ENCODE data around the gene NHLRC2. TPM values are rescaled to one million over a fixed set of nuclear protein-coding genes. Genes with fewer than 3 reads are reported as not detected.

The NHLRC2 gene
- total and polyA plus RNA-seq, 12 donors, result 6.7 to 98.0 (median 71.2) TPM

DNA sequence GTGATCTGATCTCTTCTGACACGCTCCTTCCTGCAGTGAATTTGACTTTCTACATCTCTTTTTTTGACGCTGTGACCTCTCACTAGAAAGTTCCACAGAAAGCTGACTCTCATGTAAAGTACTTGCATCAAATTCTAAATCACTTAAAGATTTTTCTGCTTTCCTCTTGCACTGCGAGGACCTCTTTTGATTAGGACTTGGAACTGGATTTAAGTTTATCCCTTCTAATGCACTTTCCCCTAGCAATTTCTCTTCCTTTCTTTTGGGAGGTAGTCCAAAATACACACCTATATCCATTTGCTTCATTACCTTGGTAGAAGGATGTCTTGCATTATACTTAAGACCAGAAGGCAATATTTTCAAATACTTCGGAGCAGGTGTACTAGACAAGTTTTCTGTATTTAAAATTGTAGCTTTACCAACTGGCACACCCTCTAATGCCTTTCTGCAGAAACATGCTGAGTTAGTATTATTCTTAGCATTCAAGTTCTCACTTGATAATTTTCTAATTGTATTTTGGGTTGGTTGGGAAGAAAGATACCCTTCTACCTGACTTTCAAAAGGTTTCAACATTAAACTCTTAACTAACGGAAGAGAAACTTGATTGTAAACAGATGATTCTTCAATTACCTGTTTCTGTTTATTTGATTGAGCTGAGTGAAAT, 5.2 kb upstream of the NHLRC2 start:
- peaks cover 0 to 41% (median 23%) of the 10 kb centered on the region in 9 donors for H3K4me1 ChIP-seq
- ATAC-seq (no peak), DNase-seq (no peak)
- WGBS, 2 donors, result 95% methylated on average over 5 of the region's 5 CpGs
- H3K9me3 ChIP-seq, result no peaks in the 10 kb centered on the region
- TF ChIP-seq, protein P1, sequence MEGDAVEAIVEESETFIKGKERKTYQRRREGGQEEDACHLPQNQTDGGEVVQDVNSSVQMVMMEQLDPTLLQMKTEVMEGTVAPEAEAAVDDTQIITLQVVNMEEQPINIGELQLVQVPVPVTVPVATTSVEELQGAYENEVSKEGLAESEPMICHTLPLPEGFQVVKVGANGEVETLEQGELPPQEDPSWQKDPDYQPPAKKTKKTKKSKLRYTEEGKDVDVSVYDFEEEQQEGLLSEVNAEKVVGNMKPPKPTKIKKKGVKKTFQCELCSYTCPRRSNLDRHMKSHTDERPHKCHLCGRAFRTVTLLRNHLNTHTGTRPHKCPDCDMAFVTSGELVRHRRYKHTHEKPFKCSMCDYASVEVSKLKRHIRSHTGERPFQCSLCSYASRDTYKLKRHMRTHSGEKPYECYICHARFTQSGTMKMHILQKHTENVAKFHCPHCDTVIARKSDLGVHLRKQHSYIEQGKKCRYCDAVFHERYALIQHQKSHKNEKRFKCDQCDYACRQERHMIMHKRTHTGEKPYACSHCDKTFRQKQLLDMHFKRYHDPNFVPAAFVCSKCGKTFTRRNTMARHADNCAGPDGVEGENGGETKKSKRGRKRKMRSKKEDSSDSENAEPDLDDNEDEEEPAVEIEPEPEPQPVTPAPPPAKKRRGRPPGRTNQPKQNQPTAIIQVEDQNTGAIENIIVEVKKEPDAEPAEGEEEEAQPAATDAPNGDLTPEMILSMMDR (IDR thresholded peaks at IDR 0.05), result no peak
- H3K27me3 ChIP-seq, result no peaks in the 10 kb centered on the region
- peaks cover 0 to 41% (median 3%) of the 10 kb centered on the region in 9 donors for H3K36me3 ChIP-seq
- no peak overlapping the region for H3K27ac ChIP-seq
- H3K4me3 ChIP-seq, result no peak overlapping the region
- intact Hi-C loops (cut with DNase I), result no loop called here

DNA sequence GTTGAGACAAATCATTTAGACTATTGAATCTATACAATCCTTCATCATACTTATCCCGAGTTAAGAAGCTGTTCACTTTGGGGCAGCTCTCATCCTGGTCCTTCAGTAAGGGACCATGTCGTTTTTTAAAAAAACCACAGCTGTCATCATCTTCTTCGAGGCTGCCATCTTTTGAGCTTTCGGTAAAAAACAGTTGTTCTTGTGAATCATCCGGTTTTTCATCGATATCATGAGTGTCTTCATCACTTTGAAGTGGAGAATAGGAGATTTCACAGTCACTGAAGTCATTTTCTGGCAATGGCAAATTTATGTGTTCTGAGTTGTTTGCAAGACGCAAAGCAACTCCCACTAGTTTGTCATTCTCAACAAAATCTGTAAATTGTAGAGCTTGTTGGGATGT, 4.5 kb upstream of the NHLRC2 start:
- TF ChIP-seq, protein P1 (IDR thresholded peaks at IDR 0.05), result no peak
- no peak for DNase-seq

DNA sequence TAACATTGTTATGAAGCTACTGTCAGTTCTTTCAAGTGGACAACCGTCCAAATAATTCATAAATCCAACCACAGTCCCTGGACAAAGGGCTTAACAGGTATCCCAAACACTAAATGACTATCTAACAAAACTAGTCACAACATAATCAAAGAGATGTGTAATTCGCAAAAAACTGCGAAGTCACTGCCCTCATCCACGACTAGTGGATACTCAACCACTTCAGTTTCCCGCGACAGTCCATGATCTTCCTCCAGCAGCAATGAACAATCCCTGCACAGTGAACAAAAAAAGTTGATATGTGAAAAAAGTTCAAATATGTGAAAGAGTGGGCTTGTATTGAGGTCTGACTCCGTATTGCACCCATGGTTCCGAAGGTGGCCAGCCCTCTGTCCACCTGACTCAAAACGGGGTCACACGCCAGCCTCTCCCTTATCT, 866 bp upstream of the NHLRC2 start:
- peak overlapping the region; percentile 74 to 99 (median 90) for H3K4me3 ChIP-seq
- H3K4me1 ChIP-seq, result peaks cover 0 to 66% (median 51%) of the 10 kb centered on the region in 9 donors
- ATAC-seq (peak in 6 of 8 donors; percentile 44 to 60 (median 48)), DNase-seq (no peak)
- TF ChIP-seq, protein P1 (IDR thresholded peaks at IDR 0.05), result no peak
- intact Hi-C loops (cut with DNase I), result loop anchor here in 5 of 10 donors (1.0 to 10.0 kb wide), 4 partner anchors 16 to 249 kb away; partner anchors contain the start of gene ADRB1 (in 3 of the 5)
- no peaks in the 10 kb centered on the region for H3K27me3 ChIP-seq
- H3K36me3 ChIP-seq, result peaks cover 0 to 17% (median 0%) of the 10 kb centered on the region in 9 donors
- H3K9me3 ChIP-seq, result no peaks in the 10 kb centered on the region
- 16 to 18% methylated on average over 10 of the region's 10 CpGs for WGBS, 2 donors
- H3K27ac ChIP-seq, result peak overlapping the region; percentile 81 to 97 (median 96)

More for the DNA sequence above, 4.5 kb upstream of the NHLRC2 start:
- H3K27me3 ChIP-seq, result no peaks in the 10 kb centered on the region
- no peaks in the 10 kb centered on the region for H3K9me3 ChIP-seq
- 90 to 93% methylated on average over 7 of the region's 7 CpGs for WGBS, 2 donors
- peaks cover 0 to 41% (median 23%) of the 10 kb centered on the region in 9 donors for H3K4me1 ChIP-seq
- H3K4me3 ChIP-seq, result no peak overlapping the region
- ATAC-seq, result no peak
- peaks cover 0 to 34% (median 0%) of the 10 kb centered on the region in 9 donors for H3K36me3 ChIP-seq
- H3K27ac ChIP-seq, result no peak overlapping the region
- intact Hi-C loops (cut with DNase I), result loop anchor here in 4 of 10 donors (5.0 to 10.0 kb wide), 2 partner anchors 195 to 252 kb away; partner anchors contain the start of gene ADRB1 (in 3 of the 4)

DNA sequence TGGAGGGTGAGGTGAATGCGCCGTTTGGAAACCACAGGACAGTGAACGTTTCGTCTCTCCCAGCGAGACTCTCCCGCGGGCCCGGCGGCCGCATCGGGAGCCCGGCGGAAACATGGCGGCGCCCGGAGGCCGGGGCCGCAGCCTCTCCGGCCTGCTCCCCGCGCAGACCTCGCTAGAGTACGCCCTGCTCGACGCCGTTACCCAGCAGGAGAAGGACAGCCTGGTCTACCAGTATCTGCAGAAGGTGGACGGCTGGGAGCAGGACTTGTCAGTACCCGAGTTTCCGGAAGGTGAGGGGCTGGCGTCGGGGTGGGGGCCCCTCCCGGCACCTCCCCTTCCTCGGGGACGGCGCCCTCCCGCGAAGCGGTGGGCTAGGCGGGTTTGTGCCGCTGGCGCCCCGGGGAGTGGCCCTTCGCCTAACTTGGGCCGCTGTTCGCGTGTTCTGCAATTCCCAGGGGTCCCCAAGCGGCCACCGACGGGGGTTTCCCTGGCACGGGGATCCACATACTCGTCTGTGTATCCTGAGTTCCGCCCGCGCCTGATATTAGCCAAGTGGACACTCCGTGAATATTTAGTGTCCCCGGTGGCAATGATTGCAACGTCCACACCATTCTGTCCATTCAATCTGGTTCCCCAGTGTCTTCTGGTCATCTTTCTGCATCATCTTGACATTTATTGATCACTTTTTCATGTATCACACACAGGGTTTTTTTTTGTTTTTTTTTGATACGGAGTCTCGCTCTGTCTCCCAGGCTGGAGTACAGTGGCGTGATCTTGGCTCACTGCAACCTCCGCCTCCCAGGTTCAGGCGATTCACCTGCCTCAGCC, 514 bp downstream of the NHLRC2 start:
- Histone ChIP-seq H3K4me3 (peak overlapping the region; percentile 74 to 99 (median 90)), H3K9me3 (no peaks in the 10 kb centered on the region), H3K36me3 (peaks cover 0 to 20% (median 10%) of the 10 kb centered on the region in 9 donors), H3K4me1 (peaks cover 0 to 65% (median 51%) of the 10 kb centered on the region in 9 donors), H3K27ac (peak overlapping the region; percentile 81 to 97 (median 96)), H3K27me3 (no peaks in the 10 kb centered on the region)
- TF ChIP-seq, protein P1 (IDR thresholded peaks at IDR 0.05), result peak in 2 of 9 donors; percentile 12 to 20
- ATAC-seq (peak; percentile 58 to 81 (median 68)), DNase-seq (peak; percentile 49 to 58)
- intact Hi-C loops (cut with DNase I), result loop anchor here in 6 of 10 donors (1.0 to 10.0 kb wide), 8 partner anchors 18 to 247 kb away; partner anchors contain the start of gene ADRB1 (in 4 of the 6)
- 0 to 1% methylated on average over 60 to 62 of the region's 62 CpGs for WGBS, 2 donors

Data from heart right ventricle (tissue), 16 donors.